ENCODE results near the gene FOXK1. TPM values are rescaled to one million over a fixed set of nuclear protein-coding genes. Genes with fewer than 3 reads are reported as not detected.
"Not testable (repeated sequence)": the region's sequence is repeated elsewhere in the genome, so short reads cannot be mapped to it uniquely, and the experiment has no call there.

FOXK1 gene
- total and polyA plus RNA-seq, 7 donors: 1.8 to 47.1 (median 17.1) TPM

GRCh38 chr7:4689151-4689550 is 7.1 kb downstream of the FOXK1 start:
- Histone ChIP-seq H3K4me3 (no peak overlapping the region), H3K4me1 (peaks cover 0 to 96% (median 94%) of the 10 kb centered on the region in 4 donors), H3K36me3 (no peaks in the 10 kb centered on the region), H3K27ac (peak overlapping the region in 2 of 4 donors; percentile 2 to 93), H3K9me3 (no peaks in the 10 kb centered on the region), H3K27me3 (no peaks in the 10 kb centered on the region)
- TF ChIP-seq CTCF (IDR thresholded peaks at IDR 0.05) (no peak), EP300 (IDR thresholded peaks at IDR 0.05) (no peak)
- intact Hi-C loops (cut with DNase I): no loop called here
- WGBS, 2 donors: 71 to 78% methylated on average over 12 of the region's 12 CpGs
- no peak for DNase-seq

DNA sequence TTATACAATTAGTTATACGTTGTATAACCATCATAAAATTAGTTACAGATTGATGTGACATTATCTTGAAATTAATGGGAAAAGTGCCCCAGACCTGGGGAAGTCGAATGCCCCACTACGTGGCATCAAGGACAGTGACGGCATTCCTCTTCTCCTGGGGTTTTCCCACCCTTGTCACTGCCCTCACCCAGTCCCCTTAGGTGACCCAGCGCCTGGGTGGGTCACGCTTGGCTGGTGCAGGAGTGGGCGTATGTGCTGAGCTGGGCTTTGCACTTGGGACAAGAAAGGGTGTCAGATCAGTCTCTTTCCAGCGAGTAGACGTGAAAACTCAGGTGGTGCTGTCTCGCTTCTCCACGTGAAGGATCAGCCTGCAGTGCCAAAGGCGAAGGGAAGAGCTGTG is 7.6 kb downstream of the FOXK1 start:
- peaks cover 0 to 97% (median 94%) of the 10 kb centered on the region in 4 donors for H3K4me1 ChIP-seq
- intact Hi-C loops (cut with DNase I): no loop called here
- 82 to 87% methylated on average over 12 of the region's 12 CpGs for WGBS, 2 donors

GRCh38 chr7:4690953-4691856 is 9.1 kb downstream of the FOXK1 start:
- intact Hi-C loops (cut with DNase I): no loop called here
- WGBS, 2 donors: 71 to 82% methylated on average over 23 of the region's 23 CpGs
- Histone ChIP-seq H3K36me3 (no peaks in the 10 kb centered on the region), H3K9me3 (no peaks in the 10 kb centered on the region), H3K4me1 (peaks cover 0 to 96% (median 91%) of the 10 kb centered on the region in 4 donors), H3K4me3 (no peak overlapping the region), H3K27ac (peak overlapping the region; percentile 44 to 94 (median 80)), H3K27me3 (no peaks in the 10 kb centered on the region)
- TF ChIP-seq CTCF (IDR thresholded peaks at IDR 0.05) (no peak), POLR2AphosphoS5 (IDR thresholded peaks at IDR 0.05) (no peak), EP300 (IDR thresholded peaks at IDR 0.05) (no peak), POLR2A (IDR thresholded peaks at IDR 0.05) (no peak)
- no peak for DNase-seq

More for the DNA sequence above, 7.6 kb downstream of the FOXK1 start:
- DNase-seq: no peak
- peak overlapping the region in 3 of 4 donors; percentile 32 to 94 (median 76) for H3K27ac ChIP-seq
- H3K9me3 ChIP-seq: no peaks in the 10 kb centered on the region
- no peaks in the 10 kb centered on the region for H3K36me3 ChIP-seq
- no peak for TF ChIP-seq EP300 (IDR thresholded peaks at IDR 0.05)
- no peak for TF ChIP-seq POLR2AphosphoS5 (IDR thresholded peaks at IDR 0.05)
- no peak for TF ChIP-seq CTCF (IDR thresholded peaks at IDR 0.05)
- TF ChIP-seq POLR2A (IDR thresholded peaks at IDR 0.05): no peak
- H3K27me3 ChIP-seq: no peaks in the 10 kb centered on the region
- peak overlapping the region in 3 of 4 donors; percentile 17 to 24 (median 18) for H3K4me3 ChIP-seq

GRCh38 chr7:4692055-4692454 is 10.0 kb downstream of the FOXK1 start:
- Histone ChIP-seq H3K4me3 (no peak overlapping the region), H3K27me3 (no peaks in the 10 kb centered on the region), H3K4me1 (peaks cover 0 to 98% (median 88%) of the 10 kb centered on the region in 4 donors), H3K36me3 (no peaks in the 10 kb centered on the region), H3K27ac (peak overlapping the region; percentile 44 to 94 (median 80)), H3K9me3 (no peaks in the 10 kb centered on the region)
- peak; percentile 80 for DNase-seq
- intact Hi-C loops (cut with DNase I): no loop called here
- no peak for TF ChIP-seq POLR2A (IDR thresholded peaks at IDR 0.05)
- TF ChIP-seq CTCF (IDR thresholded peaks at IDR 0.05): no peak
- peak in 1 of 4 donors; percentile 30 for TF ChIP-seq POLR2AphosphoS5 (IDR thresholded peaks at IDR 0.05)
- TF ChIP-seq EP300 (IDR thresholded peaks at IDR 0.05): no peak
- 77 to 86% methylated on average over 5 of the region's 5 CpGs for WGBS, 2 donors

DNA sequence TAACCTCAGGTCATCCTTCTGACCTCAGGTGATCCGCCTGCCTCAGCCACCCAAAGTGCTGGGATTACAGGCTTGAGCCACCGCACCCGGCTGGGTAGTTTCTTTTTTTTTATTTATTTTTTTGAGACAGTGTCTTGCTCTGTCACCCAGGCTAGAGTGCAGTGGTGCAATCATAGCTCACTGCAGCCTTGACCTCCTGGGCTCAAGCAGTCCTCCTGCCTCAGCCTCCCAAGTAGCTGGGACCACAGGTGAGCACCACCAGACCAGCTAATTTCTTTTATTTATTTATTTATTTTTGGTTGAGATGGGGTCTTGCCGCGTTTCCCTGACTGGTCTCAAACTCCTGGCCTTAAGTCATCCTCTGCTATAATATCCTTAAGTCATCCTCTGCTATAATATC is 10.5 kb downstream of the FOXK1 start:
- DNase-seq; H3K27me3 ChIP-seq; H3K36me3 ChIP-seq; H3K9me3 ChIP-seq; H3K4me3 ChIP-seq; intact Hi-C loops (cut with DNase I): not testable (repeated sequence)
- WGBS, 2 donors: 91% methylated on average over 5 of the region's 5 CpGs
- Histone ChIP-seq H3K4me1 (peaks cover 0 to 97% (median 88%) of the 10 kb centered on the region in 4 donors), H3K27ac (peak overlapping the region; percentile 44 to 94 (median 80))

All from sigmoid colon (tissue), 7 donors.